SK-N-SH (cell line): ENCODE results near the gene HNRNPAB. TPM values are rescaled to one million over a fixed set of nuclear protein-coding genes. Genes with fewer than 3 reads are reported as not detected.

ENCODE experiments used
- CTCF ChIA-PET: fragments of 300-600, 350-600 bp; formaldehyde crosslinking; extraction: SDS; loops from one replicate; lab custom pipeline; 2021; lab: Yijun Ruan, JAX
- POLR2A ChIA-PET: fragments of 350-600 bp; sonication (Branson Sonifier 250); formaldehyde crosslinking; extraction: SDS; loops from one replicate; lab custom pipeline; 2020; ENCODE audit warnings: antibody characterized with exemption, inconsistent platforms; lab: Yijun Ruan, JAX
- DNase-seq: peaks from one replicate; pipeline ENCODE4 v3.0.0; 2012
- H2AFZ ChIP-seq: fragments of 200-600 bp; sonication (generic); 2 replicates; pipeline ENCODE4 v1.8.1; 2016; ENCODE audit warnings: antibody characterized with exemption, mild to moderate bottlenecking, low read depth
- H3F3A ChIP-seq: fragments of 200-600 bp; sonication (generic); replicated peaks from 2 replicates; pipeline ENCODE3; 2016; ENCODE audit warnings: antibody characterized with exemption, mild to moderate bottlenecking; ENCODE audit not compliant: insufficient read depth
- H3K27ac ChIP-seq, 2 experiments: fragments of 200-500 bp in 1 of 2; fragments of 200-600 bp in 1 of 2; sonication (Bioruptor generic) in 1 of 2; sonication (generic), shearing (Covaris generic) in 1 of 2; 2 replicates each; pipeline versions ENCODE4 v1.5.1 to v1.6.1; 2014 to 2016; ENCODE audit warnings: low read depth in 2 of 2, inconsistent platforms in 1 of 2, low read length in 1 of 2, mild to moderate bottlenecking in 1 of 2, mixed read lengths in 1 of 2
- H3K27me3 ChIP-seq: fragments of 200-600 bp; sonication (generic), shearing (Covaris generic); 2 replicates; pipeline ENCODE4 v1.6.1; 2016; ENCODE audit warnings: mixed run types; ENCODE audit not compliant: insufficient read depth
- H3K36me3 ChIP-seq, 2 experiments: fragments of 200-500 bp in 1 of 2; fragments of 200-600 bp in 1 of 2; sonication (Bioruptor generic) in 1 of 2; sonication (generic) in 1 of 2; replicated peaks in 1 of 2; 2 replicates each; pipeline versions ENCODE3 to v1.5.1; 2014 to 2016; ENCODE audit warnings: low read length in 1 of 2, mild to moderate bottlenecking in 1 of 2; ENCODE audit not compliant: insufficient read depth in 2 of 2, control insufficient read depth in 1 of 2
- H3K4me1 ChIP-seq, 2 experiments: fragments of 200-500 bp in 1 of 2; fragments of 200-600 bp in 1 of 2; sonication (Bioruptor generic) in 1 of 2; sonication (generic), shearing (Covaris generic) in 1 of 2; 2 replicates each; pipeline versions ENCODE4 v1.5.1 to v1.6.1; 2014 to 2016; ENCODE audit warnings: low read depth in 1 of 2, low read length in 1 of 2, mixed run types in 1 of 2; ENCODE audit not compliant: insufficient read depth in 2 of 2, control insufficient read depth in 1 of 2
- H3K4me2 ChIP-seq: fragments of 200-600 bp; sonication (generic), shearing (Covaris generic); 2 replicates; pipeline ENCODE4 v1.6.1; 2017; ENCODE audit warnings: mixed run types
- H3K4me3 ChIP-seq, 2 experiments: fragments of 200-500 bp in 1 of 2; fragments of 200-600 bp in 1 of 2; sonication (Bioruptor generic) in 1 of 2; sonication (generic), shearing (Covaris generic) in 1 of 2; 2 replicates each; pipeline versions ENCODE4 v1.5.1 to v1.8.1; 2014 to 2016; ENCODE audit warnings: low read depth in 2 of 2, inconsistent platforms in 1 of 2, low read length in 1 of 2, mild to moderate bottlenecking in 1 of 2, mixed read lengths in 1 of 2, moderate library complexity in 1 of 2
- H3K79me2 ChIP-seq: fragments of 200-600 bp; sonication (generic); 2 replicates; pipeline ENCODE4 v1.8.1; 2017; ENCODE audit warnings: mild to moderate bottlenecking; ENCODE audit not compliant: insufficient read depth
- H3K9ac ChIP-seq: fragments of 200-600 bp; sonication (generic); 2 replicates; pipeline ENCODE4 v1.6.1; 2017; ENCODE audit warnings: mixed run types
- H3K9me2 ChIP-seq: fragments of 200-600 bp; sonication (generic); 2 replicates; pipeline ENCODE4 v1.6.1; 2017; ENCODE audit warnings: mixed run types
- H3K9me3 ChIP-seq: fragments of 200-600 bp; sonication (generic); 2 replicates; pipeline ENCODE4 v1.6.1; 2017; ENCODE audit warnings: mixed run types, mild to moderate bottlenecking, moderate library complexity
- H4K20me1 ChIP-seq: fragments of 200-600 bp; sonication (generic); 2 replicates; pipeline ENCODE4 v1.6.1; 2017; ENCODE audit warnings: mild to moderate bottlenecking, mixed run types; ENCODE audit not compliant: insufficient read depth
- CHD2 ChIP-seq: fragments of 150-350 bp; IDR thresholded peaks from 2 replicates; pipeline ENCODE4 v1.6.1; 2018; ENCODE audit warnings: low read length; ENCODE audit not compliant: partially characterized antibody
- ELF1 ChIP-seq: IDR thresholded peaks from 2 replicates; pipeline ENCODE4 v1.4.0; 2012
- FOSL2 ChIP-seq: IDR thresholded peaks from 2 replicates; pipeline ENCODE4 v1.4.0; 2012; ENCODE audit warnings: low read depth, mild to moderate bottlenecking, moderate library complexity, borderline replicate concordance
- FOXJ3 ChIP-seq: sonication (generic); formaldehyde crosslinking; IDR thresholded peaks from 2 replicates; pipeline ENCODE4 v1.5.1; 2020; ENCODE audit warnings: mild to moderate bottlenecking, missing genetic modification reagents
- FOXM1 ChIP-seq: IDR thresholded peaks from 2 replicates; pipeline ENCODE4 v1.4.0; 2012; ENCODE audit warnings: low read depth, mild to moderate bottlenecking
- GABPA ChIP-seq: IDR thresholded peaks from 2 replicates; pipeline ENCODE4 v1.4.0; 2012; ENCODE audit warnings: low read depth, mild to moderate bottlenecking
- MEF2A ChIP-seq: IDR thresholded peaks from 2 replicates; pipeline ENCODE4 v1.4.0; 2012; ENCODE audit warnings: low read depth, borderline replicate concordance
- NFIC ChIP-seq: IDR thresholded peaks from 2 replicates; pipeline ENCODE4 v1.4.0; 2012; ENCODE audit warnings: borderline replicate concordance
- RCOR1 ChIP-seq: fragments of 150-350 bp; IDR thresholded peaks from 2 replicates; pipeline ENCODE4 v1.6.1; 2017; ENCODE audit warnings: antibody characterized with exemption, low read length
- RFX5 ChIP-seq: IDR thresholded peaks from 2 replicates; pipeline ENCODE4 v1.6.1; 2012; ENCODE audit warnings: mild to moderate bottlenecking, improper control_type of control experiment, low read length
- RXRA ChIP-seq: IDR thresholded peaks from 2 replicates; pipeline ENCODE4 v1.4.0; 2012; ENCODE audit warnings: low read depth, mild to moderate bottlenecking, borderline replicate concordance
- SMC3 ChIP-seq: IDR thresholded peaks from 2 replicates; pipeline ENCODE4 v1.6.1; 2012; ENCODE audit warnings: low read depth, low read length, improper control_type of control experiment
- TAF1 ChIP-seq: IDR thresholded peaks from 2 replicates; pipeline ENCODE4 v1.6.1; 2012; ENCODE audit warnings: low read depth, mild to moderate bottlenecking, low read length, moderate library complexity, borderline replicate concordance
- TEAD4 ChIP-seq: IDR thresholded peaks from 2 replicates; pipeline ENCODE4 v1.4.0; 2012; ENCODE audit warnings: mild to moderate bottlenecking, borderline replicate concordance; ENCODE audit not compliant: insufficient read depth
- WGBS: methylation state at CpG from one replicate; pipeline ENCODE4 v1.1.6; 2017; ENCODE audit warnings: low lambda C conversion rate; 5-methylcytosine and 5-hydroxymethylcytosine counted together
- polyA plus RNA-seq, 3 experiments: library from polyadenylated mRNA; depleted of rRNA; stranded (reverse); fragments of >200 nt; gene quantifications; 2 replicates each; pipeline ENCODE4 v1.2.3, GENCODE V29; 2012
- TF ChIP-seq, protein P1 (sequence below): fragments of 150-350 bp; IDR thresholded peaks from 2 replicates; pipeline ENCODE4 v1.6.1; 2017; ENCODE audit warnings: antibody characterized with exemption, low read length, low read depth, borderline replicate concordance
- TF ChIP-seq, protein P2 (sequence below): fragments of 200-600 bp; sonication (generic); IDR thresholded peaks from 2 replicates; pipeline ENCODE4 v1.6.1; 2017; ENCODE audit warnings: antibody characterized with exemption, mild to moderate bottlenecking, moderate library complexity
- TF ChIP-seq, protein P3 (sequence below): fragments of 150-350 bp; IDR thresholded peaks from 2 replicates; pipeline ENCODE4 v1.6.1; 2016; ENCODE audit warnings: mild to moderate bottlenecking, low read depth, low read length
- TF ChIP-seq, protein P4 (sequence below): IDR thresholded peaks from 2 replicates; pipeline ENCODE4 v1.4.0; 2012; ENCODE audit warnings: low read depth

Gene HNRNPAB
- polyA plus RNA-seq, 1 of the 3 experiments (the other 2 are of a cell fraction), result 164 TPM

DNA sequence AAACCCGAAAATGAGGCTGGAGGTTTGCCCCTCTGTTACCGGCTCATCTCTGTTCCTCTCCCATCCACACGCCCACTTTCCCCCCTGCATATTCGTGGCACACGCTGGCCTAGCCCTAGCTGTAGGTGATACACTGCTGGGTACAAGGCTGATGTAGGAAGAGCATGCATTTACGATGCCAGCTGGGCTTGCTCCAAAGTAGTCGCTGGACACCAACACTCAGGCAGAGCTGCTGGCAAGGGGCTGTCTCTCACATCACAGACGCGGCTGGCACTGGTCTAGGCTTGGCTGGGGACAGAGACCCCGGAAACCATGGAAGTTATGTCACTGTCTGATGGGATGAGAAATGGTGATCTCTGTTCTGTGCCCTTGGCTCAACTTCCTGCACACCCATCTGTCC, 38.1 kb downstream of the HNRNPAB start:
- POLR2A ChIA-PET, result no interaction called here

DNA sequence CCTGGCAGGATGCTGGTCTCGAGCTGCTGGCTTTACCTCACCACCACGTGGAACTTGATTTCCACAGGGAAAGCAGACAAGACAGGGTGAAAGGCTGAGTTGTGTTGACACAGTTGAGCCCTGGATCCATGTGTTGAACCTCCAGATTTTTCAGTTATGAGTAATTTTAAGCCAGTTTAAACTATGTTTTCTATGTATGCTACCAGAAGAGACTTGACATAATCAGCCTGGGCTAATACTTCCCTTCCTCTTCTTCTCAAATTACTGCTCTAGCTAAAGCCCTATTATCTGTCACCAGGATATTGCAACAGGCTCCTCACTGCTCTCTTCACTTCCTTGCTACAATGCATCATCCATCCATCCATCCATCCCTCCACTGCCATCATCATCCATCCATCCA, 40.2 kb downstream of the HNRNPAB start:
- WGBS, result 4% methylated on average over 2 of the region's 2 CpGs
- Histone ChIP-seq H3K27me3 (no peaks in the 10 kb centered on the region), H3K9ac (no peak overlapping the region), H4K20me1 (no peaks in the 10 kb centered on the region), H3F3A (no peaks in the 10 kb centered on the region), H3K79me2 (no peaks in the 10 kb centered on the region), H3K4me2 (no peak overlapping the region), H3K4me3 (no peak overlapping the region), H3K36me3 (no peaks in the 10 kb centered on the region), H3K9me2 (no peaks in the 10 kb centered on the region), H3K27ac (no peak overlapping the region), H2AFZ (no peak overlapping the region), H3K9me3 (no peaks in the 10 kb centered on the region), H3K4me1 (peaks cover 0 to 18% of the 10 kb centered on the region in 2 experiments; a peak in 1 of 4 replicates)
- no peak for DNase-seq
- ChIA-PET POLR2A (no interaction called here), CTCF (interaction anchor here (0.6 to 1.5 kb wide), 4 partner anchors 9 to 345 kb away, joined by 3 to 11 read pairs (median 4); partner anchors contain the start of gene COL23A1)
- TF ChIP-seq RXRA (no peak), TEAD4 (no peak), ELF1 (no peak), RFX5 (no peak), CHD2 (no peak), SMC3 (no peak), MEF2A (no peak)
- TF ChIP-seq, protein P1, sequence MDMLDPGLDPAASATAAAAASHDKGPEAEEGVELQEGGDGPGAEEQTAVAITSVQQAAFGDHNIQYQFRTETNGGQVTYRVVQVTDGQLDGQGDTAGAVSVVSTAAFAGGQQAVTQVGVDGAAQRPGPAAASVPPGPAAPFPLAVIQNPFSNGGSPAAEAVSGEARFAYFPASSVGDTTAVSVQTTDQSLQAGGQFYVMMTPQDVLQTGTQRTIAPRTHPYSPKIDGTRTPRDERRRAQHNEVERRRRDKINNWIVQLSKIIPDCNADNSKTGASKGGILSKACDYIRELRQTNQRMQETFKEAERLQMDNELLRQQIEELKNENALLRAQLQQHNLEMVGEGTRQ, result no peak
- TF ChIP-seq, protein P2, sequence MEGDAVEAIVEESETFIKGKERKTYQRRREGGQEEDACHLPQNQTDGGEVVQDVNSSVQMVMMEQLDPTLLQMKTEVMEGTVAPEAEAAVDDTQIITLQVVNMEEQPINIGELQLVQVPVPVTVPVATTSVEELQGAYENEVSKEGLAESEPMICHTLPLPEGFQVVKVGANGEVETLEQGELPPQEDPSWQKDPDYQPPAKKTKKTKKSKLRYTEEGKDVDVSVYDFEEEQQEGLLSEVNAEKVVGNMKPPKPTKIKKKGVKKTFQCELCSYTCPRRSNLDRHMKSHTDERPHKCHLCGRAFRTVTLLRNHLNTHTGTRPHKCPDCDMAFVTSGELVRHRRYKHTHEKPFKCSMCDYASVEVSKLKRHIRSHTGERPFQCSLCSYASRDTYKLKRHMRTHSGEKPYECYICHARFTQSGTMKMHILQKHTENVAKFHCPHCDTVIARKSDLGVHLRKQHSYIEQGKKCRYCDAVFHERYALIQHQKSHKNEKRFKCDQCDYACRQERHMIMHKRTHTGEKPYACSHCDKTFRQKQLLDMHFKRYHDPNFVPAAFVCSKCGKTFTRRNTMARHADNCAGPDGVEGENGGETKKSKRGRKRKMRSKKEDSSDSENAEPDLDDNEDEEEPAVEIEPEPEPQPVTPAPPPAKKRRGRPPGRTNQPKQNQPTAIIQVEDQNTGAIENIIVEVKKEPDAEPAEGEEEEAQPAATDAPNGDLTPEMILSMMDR, result no peak
- TF ChIP-seq, protein P3, sequence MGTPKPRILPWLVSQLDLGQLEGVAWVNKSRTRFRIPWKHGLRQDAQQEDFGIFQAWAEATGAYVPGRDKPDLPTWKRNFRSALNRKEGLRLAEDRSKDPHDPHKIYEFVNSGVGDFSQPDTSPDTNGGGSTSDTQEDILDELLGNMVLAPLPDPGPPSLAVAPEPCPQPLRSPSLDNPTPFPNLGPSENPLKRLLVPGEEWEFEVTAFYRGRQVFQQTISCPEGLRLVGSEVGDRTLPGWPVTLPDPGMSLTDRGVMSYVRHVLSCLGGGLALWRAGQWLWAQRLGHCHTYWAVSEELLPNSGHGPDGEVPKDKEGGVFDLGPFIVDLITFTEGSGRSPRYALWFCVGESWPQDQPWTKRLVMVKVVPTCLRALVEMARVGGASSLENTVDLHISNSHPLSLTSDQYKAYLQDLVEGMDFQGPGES, result no peak

More for the DNA sequence above, 38.1 kb downstream of the HNRNPAB start:
- Histone ChIP-seq H3K4me1 (peaks cover 0 to 26% of the 10 kb centered on the region in 2 experiments; a peak in 1 of 4 replicates), H2AFZ (no peak overlapping the region), H3K4me2 (no peak overlapping the region), H3K79me2 (no peaks in the 10 kb centered on the region), H3K9me2 (no peaks in the 10 kb centered on the region), H3K4me3 (no peak overlapping the region)
- no peak for DNase-seq
- no peak for TF ChIP-seq RCOR1
- TF ChIP-seq, protein P2, result no peak
- TF ChIP-seq, protein P4, sequence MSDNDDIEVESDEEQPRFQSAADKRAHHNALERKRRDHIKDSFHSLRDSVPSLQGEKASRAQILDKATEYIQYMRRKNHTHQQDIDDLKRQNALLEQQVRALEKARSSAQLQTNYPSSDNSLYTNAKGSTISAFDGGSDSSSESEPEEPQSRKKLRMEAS, result no peak
- TF ChIP-seq, protein P3, result no peak
- TF ChIP-seq GABPA, result no peak
- TF ChIP-seq FOSL2, result no peak
- no peak for TF ChIP-seq FOXJ3
- TF ChIP-seq, protein P1, result no peak
- no peak for TF ChIP-seq FOXM1
- no peak for TF ChIP-seq TAF1
- TF ChIP-seq NFIC, result no peak
- TF ChIP-seq, all 33 proteins: peak for 0
- Histone ChIP-seq H3K9ac (no peak overlapping the region), H4K20me1 (no peaks in the 10 kb centered on the region), H3K9me3 (no peaks in the 10 kb centered on the region), H3K27ac (no peak overlapping the region), H3K36me3 (no peaks in the 10 kb centered on the region), H3F3A (no peaks in the 10 kb centered on the region), H3K27me3 (no peaks in the 10 kb centered on the region)
- CTCF ChIA-PET, result interaction anchor here (0.9 kb wide), 1 partner anchor 348 kb away, joined by 4 read pairs; the partner anchor contains the start of gene COL23A1
- 59% methylated on average over 10 of the region's 10 CpGs for WGBS
